ENCODE results near the gene SNCA.

- TF ChIP-seq CTCF (IDR thresholded peaks at IDR 0.05) (no peak), EP300 (IDR thresholded peaks at IDR 0.05; ENCODE audit: low read depth) (no peak), POLR2A (IDR thresholded peaks at IDR 0.05) (no peak), POLR2AphosphoS5 (IDR thresholded peaks at IDR 0.05) (no peak)
Observed at GRCh38 chr4:89716893-89717292, 120.1 kb downstream of the SNCA start.

All from transverse colon (tissue), 4 donors.